DMS153 treated with DMSO at 0.1 percent for 48 hours (cell line): ENCODE data around the gene ZFYVE1.
"Not testable (repeated sequence)": the region's sequence is repeated elsewhere in the genome, so short reads cannot be mapped to it uniquely, and the experiment has no call there.

ENCODE experiments used
- DNase-seq: peaks from one replicate; lab custom pipeline; 2025; ENCODE audit not compliant: unreplicated experiment; lab: John Stamatoyannopoulos, UW

Gene ZFYVE1

DNA sequence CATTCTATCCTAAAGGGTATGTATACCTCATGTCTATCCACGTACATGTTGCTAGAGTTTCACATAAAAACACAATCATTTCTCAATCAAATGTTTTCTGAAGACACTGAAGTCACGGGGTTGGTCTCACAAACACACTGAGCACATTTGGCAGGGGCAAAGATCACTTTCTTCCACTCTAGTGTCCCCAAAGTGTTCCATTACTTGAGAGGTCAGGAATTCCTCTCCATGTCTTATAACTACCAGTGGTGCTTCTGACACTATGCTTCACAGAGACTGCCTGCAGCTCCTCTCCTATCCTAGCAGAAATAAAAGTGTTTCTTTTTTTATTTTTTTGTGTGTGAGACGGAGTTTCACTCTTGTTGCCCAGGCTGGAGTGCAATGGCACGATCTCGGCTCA, 19.1 kb downstream of the ZFYVE1 start:
- no peak for DNase-seq

DNA sequence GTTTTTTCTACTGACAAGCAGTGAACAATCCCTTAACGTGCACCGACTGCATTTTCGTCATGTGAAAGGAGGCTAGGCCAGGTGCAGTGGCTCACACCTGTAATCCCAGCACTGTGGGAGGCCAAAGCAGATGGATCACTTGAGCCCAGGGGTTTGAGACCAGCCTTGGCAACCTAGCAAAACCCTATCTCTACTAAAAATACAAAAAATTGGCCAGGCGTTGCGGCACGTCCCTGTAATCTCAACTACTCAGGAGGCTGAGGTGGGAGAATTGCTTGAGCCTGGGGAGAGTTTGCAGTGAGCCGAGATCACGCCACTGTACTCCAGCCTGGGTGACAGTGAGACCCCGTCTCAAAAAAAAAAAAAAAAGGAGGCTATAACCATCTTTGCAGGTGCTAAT, 22.3 kb downstream of the ZFYVE1 start:
- DNase-seq, result not testable (repeated sequence)

DNA sequence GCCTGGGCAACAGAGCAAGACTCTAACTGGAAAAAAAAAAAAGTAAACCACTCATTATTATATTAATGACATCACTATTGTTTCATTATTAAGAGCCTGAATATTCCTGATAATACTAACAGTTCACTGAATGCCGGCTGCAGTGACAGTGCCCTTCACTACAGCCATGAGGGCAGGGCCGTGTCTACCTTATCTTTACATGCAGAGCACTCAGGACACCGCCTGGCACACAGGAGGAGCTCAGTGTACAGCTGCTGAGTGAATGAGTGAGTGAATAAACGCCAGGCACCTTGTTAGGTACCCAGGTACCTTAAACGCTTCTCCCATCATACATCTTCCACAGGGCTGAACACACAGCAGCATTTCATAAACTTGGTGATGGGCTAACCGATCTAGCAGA, 23.2 kb downstream of the ZFYVE1 start:
- no peak for DNase-seq

DNA sequence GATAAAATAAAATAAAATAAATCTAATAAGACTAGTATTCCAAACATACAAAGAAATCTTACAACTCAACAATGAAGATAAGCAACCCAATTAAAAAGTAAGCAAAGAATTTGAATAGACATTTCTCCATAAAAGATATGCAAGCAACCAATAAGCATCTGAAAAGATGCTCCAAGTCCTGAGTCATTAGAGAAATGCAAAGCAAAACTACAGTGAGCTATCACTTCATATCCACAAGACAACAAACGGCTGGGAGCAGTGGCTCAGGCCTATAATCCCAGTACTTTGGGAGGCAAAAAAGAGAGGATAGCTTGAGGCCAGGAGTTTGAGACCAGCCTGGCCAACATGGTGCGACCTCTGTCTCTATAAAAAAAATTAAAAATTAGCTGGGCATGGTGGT, 26.8 kb downstream of the ZFYVE1 start:
- DNase-seq, result no peak

DNA sequence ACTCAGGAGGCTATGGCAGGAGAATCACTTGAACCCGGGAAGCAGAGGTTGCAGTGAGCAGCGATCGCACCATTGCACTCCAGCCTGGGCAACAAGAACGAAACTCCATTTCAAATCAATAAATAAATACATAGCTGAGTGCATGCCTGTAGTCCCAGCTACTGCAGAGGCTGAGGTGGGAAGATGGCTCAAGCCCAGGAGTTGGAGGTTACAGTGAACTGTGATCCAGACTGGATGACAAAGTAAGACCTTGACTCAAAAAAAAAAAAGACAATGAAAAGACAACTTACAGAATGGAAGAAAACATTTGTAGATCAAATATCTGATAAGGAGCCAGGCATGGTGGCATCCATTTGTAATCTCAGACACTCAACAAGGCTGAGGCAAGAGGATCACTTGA, 27.6 kb downstream of the ZFYVE1 start:
- DNase-seq, result no peak

DNA sequence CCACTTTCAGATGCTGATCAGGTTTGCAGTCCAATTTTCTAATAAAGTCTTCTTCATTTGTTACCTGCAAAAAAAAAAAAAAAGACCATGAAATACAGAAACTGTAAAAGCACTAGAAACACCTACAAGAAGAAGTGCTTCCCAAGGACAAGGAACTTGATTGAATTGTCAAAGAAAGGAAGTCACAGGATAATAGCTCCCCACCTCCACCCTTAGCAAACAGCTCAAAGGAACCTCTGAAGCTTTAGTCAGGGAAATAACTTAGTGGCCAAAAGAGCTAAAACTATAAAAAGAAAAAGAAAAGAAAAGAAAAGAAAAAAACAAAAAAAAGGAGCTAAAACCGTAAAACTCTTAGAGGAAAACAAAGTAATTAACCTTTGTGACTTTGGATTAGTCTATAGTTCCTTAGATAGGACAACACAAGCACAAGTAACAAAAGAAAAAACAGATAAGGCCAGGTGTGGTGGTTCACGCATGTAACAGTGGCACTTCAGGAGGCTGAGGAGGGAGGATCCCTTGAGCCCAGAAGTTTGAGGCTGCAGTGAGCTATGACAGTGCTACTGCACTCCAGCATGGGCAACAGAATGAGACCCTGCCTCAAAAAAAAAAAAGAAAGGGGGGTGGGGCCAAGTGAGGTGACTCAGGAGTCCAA, 28.5 kb downstream of the ZFYVE1 start:
- DNase-seq, result no peak

DNA sequence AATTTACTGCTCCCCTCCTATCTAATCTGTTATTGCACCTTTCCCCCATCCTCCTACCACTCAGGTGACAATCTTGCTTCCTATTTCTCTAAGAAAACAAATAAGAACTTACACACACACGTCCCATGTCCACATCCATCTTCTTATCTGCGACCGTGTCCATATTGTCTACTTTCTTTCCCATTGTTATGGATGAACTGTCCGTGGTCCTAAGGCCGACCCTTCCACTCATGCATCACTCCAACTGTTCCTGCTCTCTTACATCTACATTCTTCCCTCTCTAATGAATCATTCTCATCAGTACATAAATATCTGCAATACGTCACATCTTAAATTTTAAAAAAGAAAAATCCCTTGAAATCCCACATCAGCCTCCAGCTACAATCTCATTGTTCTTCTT, 30.0 kb downstream of the ZFYVE1 start:
- no peak for DNase-seq

DNA sequence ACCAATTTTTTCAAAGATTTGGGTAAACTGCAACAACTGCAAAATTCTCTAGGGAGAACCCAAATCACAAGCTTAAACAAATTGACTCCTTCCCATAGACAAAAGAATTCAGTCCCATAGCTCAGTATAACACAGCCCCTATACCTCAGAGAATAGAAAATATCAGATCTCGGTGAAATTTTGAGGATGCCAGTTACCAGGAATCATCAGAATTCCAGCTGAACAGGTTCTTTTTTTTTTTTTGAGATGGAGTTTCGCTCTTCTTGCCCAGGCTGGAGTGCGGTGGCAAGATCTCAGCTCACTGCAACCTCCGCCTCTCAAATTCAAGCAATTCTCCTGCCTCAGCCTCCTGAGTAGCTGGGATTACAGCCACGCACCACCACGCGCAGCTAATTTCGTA, 36.7 kb downstream of the ZFYVE1 start:
- no peak for DNase-seq

DNA sequence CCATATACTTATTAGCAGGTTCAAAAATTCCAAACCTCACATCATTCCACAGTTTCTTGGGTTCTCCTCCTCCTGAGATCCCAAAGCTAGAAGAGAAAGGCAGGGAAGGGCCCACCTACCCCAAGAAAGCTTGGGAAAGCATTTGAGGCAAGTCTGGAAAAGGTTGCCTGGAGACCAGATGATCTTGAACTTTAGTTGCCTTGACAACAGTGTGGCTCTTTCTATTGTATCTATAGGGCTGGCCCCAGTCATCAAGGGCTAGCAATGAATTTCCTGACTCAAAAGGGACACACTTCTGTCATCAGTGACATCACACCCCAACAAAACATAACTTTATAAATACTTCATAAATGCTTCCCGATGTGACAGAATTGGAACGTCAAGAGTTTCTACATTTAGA, 40.0 kb downstream of the ZFYVE1 start:
- DNase-seq, result no peak

DNA sequence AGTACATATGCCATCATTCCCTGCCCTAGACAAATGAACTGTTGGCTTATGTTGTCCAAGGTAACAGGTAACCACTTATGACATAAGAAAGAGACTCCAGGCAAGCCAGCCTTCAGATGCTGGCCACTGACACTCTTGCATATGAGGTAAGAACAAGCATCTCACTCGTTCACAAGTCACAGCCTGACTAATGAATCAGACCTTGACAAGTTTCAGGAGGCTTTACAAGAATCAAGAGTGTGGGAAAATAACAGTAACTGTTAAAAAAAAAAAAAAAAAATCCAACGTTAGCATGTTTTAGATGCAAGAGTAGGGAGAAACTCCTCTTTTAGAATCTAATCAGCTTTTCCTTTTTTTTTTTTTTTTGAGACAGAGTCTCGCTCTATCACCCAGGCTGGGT, 40.7 kb downstream of the ZFYVE1 start:
- no peak for DNase-seq

DNA sequence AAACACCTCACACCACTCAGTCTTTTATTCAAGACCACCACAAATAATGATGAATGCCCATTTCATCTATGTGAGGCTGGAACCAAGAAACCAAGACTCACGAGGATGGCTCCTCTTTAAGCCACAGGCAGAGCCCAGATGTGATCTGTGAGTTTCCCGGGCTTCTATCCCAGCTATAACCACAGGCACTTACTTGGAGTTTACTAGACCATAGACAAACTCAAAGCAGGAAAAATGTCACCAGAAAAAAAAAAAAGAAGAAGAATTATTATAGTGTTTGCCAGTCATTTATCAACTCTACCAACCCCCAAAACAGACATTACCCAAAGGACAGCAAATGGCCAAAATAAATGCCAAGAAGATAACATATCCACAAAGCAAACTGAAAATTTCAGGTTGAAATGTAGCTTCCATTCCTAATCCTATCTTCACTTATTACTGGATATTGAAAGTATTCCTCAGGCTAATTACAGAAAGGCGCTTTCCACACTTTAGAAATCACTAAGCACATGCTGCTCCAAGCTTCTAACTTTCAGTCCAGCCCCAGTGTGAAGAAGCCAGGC, 44.7 kb downstream of the ZFYVE1 start:
- no peak for DNase-seq

DNA sequence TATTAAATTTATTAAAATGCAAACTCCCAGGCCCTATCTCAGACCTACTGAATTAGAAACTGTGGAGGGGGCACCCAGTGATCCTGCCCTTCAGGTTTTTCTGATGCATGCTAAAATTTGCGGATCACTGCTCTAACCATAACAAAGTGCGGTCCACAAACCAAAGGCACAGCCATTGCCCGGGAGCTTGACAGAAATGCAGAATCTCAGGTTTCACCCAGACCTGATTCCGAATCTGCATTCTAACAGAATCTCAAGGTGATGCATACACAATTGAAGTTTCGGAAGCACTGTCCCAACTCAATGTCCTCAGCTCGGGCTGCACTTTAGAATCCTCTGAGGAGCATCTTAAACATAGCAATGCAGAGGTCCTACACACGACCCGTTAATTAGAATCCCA, 46.0 kb downstream of the ZFYVE1 start:
- DNase-seq, result no peak

DNA sequence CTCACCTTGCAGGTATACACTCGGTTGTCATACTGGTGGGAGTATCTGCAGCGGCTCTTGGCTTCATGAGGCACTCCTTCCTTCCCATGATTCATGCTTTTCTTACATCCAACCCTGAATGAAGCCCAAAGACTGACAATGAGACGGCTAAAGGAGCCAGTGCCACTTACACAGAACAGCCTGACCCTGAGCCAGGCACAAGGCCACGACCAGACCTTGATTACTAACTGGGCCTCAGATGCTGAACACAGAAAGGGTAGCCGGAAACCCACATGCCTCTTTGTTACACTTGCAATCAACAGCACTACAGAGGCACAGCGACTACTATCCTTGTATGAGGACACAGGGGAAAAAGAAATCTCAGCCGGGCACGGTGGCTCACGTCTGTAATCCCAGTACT, 48.0 kb downstream of the ZFYVE1 start:
- no peak for DNase-seq

DNA sequence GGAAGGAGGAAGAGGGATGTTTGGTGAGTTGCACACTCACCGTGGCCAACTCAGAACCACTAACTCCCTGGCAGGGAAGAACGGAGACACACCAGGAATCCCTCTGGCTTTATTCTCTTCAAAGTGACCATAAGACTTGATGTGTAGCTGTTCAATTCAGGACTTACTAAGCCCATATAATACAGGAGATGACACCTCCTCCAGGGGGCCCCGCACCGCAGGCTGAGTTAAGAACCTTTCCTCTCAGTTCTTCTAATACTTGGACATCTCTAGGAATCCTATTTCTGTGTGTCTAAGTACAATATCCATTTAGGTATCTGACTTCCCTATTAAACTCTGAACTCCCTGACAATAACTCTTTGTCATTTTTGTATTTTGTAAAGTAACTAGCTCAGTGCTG, 51.1 kb downstream of the ZFYVE1 start:
- DNase-seq, result no peak

DNA sequence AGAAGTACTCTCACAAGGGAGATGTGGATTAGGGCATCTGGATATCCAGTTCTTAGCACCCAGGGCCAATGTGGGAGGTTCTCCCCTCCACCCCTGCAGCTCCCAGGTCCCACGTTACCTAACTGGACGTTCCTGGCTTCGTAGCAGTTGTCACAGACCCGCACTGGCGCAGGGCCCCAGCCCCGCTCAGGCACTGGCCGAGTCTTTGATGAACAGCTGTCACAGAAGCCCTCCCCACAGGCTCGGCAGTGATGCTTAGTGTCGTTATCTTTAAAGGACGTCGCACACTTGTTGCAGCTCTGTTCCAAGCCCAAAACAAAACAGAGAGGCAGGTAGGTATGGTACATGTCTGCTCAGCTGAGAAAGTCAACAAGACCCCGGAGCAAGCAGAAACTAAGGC, 52.2 kb downstream of the ZFYVE1 start:
- no peak for DNase-seq

DNA sequence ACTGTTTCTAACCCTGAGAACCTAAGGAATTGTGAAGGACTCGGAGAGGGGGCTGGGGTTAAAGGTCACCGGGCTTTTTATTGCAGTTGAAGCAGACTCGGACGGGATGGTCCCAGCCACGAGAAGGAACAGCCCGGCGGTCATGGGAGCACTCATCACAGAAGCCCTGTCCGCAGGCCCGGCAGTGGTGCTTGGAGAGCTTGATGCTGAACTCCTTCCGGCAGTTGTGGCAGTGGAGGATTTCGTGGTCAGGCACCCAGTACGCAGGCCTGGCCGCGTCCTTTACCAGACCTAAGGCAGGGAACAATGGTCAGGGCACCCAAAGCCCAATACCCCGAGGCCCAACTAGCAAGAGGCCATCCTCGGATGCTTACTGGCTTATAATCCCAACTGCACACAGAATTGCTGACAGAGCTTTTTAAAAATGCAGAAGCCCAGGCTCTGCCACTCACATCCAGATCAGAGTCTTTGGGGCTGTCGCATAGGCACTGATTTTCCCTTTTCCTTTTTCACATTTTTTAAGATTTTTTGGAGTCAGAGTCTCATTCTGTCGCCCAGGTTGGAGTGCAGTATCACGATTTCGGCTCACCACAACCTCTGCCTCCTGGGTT, 56.0 kb downstream of the ZFYVE1 start:
- DNase-seq, result no peak

DNA sequence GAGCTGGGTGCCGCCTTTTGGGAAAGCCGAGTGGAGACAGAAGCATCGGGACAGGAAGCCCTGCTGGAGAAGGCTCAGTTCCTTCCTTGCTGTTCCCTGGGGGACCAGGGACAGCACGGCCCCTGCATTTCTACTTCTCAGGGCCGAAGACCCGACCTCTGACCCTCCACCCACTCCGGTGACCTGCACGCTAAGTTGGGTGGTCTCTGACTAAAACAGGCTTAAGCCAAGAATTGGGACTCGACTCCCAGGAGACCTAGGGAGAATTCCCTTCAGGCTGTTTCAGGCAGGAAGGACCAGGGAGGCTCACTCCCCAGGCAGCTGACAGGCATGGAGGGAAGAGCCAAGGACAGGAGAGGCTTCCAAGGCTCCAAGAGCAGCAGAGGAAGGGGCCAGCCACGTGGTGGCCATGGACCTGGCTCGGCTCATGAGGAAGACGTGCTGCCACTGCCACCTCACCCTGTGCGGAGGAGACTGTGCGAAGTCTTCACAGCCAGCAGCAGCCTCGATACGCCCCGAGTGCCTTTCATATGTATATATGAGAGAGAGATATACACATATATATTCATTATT, 56.8 kb downstream of the ZFYVE1 start:
- DNase-seq, result no peak

DNA sequence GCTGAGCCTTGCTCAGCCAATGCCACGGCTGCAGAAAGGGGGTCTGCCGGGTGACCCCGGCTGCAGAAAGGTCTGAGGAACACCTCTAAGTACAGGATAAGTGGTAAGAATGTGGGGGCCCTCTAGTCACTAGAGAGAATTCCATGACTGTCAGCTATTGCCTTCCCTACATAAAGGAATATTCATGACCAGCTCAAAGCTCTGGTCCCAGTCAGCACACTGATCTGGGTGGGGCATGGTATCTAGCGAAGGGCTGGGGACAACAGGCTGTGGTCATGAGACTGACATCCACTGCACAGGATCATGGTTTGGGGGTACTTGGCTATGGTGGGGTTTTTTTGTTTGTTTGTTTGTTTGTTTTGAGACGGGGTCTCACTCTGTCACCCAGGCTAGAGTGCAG, 58.6 kb downstream of the ZFYVE1 start:
- DNase-seq, result no peak

DNA sequence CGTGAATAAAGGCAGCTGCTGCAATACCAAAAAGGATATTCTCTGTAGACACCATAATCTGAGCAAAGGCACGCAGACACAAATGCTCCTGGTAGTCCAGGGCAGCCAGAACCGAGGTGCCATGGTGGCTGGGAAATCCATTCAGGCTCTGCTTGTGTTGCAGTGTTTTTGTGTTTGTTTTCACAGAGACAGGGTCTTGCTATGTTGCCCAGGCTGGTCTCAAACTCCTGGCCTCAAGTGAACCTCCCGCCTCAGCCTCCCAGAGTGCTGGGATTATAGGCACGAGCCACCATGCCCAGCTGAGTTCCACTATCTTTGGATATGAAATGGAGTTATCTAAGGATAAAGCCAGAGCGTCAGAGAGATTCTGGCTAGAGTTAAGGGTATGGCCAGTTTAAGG, 60.9 kb downstream of the ZFYVE1 start:
- DNase-seq, result no peak

DNA sequence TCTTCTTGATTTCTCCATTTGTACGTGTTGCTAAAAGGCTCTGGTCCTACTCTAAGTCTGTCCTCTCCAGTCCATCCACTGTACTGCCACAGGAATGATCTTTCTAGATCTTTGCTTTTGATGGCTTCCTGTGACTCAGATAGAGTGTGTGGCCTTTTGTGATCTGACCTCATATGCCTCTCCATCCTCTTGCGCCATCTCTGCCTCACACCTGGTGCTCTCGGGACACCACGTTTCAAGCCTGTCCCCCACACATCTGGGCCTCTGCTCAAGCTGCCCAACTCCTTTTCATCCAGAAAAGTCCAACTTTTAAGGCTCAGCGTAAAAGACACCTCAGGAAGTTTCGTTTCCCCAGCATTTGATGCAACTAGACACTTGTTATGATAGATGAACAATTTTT, 61.7 kb downstream of the ZFYVE1 start:
- no peak for DNase-seq

DNA sequence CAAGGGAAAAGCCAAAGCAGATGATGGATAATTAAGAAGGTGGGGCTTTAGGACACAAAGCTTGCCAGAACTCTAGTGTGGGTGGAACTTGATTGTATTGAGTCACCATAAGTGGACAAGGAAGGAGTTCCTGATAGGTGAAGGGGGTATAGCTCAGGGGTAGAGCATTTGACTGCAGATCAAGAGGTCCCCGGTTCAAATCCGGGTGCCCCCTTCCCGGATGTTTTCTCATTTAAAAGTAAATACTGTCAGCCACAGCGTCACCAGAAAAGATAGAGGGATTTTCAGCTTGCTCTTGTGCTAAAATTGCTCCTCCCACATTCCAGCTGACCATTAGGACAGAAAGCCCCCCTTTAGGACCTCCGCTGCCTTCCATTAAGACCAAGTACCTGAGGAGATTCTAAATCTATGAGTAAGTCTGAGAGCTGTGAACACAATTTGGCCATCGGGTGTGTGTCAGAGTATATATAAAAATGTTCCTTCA, 64.0 kb downstream of the ZFYVE1 start:
- DNase-seq, result no peak

DNA sequence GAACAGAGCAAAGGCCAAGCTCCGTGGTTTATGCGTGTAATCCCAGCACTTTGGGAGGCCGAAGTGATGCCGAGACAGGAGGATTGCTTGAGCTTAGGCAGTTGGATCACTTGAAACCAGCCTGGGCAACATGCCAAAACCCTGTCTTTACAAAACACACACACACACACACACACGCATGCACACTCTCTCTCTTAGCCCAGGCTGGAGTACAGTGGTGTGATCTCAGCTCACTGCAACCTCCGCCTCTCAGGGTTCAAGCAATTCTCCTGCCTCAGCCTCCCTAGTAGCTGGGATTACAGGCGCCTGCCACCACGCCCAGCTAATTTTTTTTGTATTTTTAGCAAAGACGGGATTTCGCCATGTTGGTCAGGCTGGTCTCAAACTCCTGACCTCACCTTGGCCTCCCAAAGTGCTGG, 64.6 kb downstream of the ZFYVE1 start:
- DNase-seq, result not testable (repeated sequence)
